HCT116 (cell line): ENCODE measurements around the gene OR2Y1. TPM values are rescaled to one million over a fixed set of nuclear protein-coding genes. Genes with fewer than 3 reads are reported as not detected.

Source experiments
- ATAC-seq: fragments of 200-7000 bp; cut with Tn5 transposase; 2 replicates; pipeline ENCODE4 v1.9.1; 2020; ENCODE audit warnings: mild to moderate bottlenecking, moderate library complexity
- BruUV-seq: library from RNA; stranded (reverse); fragments of 400-500 nt; replicated peaks from 2 replicates; lab custom pipeline; 2021; lab: Mats Ljungman, UMichigan
- CTCF ChIA-PET: fragments of 300-600 bp; sonication (Branson Sonifier 250); formaldehyde crosslinking; loops from one replicate; lab custom pipeline; 2021; ENCODE audit warnings: antibody characterized with exemption; lab: Charles Lee
- POLR2A ChIA-PET: fragments of 300-600, 350-600 bp; sonication (Branson Sonifier 250); formaldehyde crosslinking; loops from one replicate; lab custom pipeline; 2021; ENCODE audit warnings: antibody characterized with exemption; lab: Charles Lee
- RAD21 ChIA-PET, 2 experiments: fragments of 300-600 bp; sonication (Branson Sonifier 250); formaldehyde crosslinking; loops; one replicate each; lab custom pipeline; 2023; ENCODE audit warnings: low total read pairs in 2 of 2; ENCODE audit not compliant: uncharacterized antibody in 2 of 2, unreplicated experiment in 2 of 2, low non-redundant PET in 1 of 2; lab: Charles Lee
- DNase-seq: peaks from one replicate; pipeline ENCODE4 v3.0.0-alpha.2; 2010; ENCODE audit warnings: low read depth, low spot score
- H2AFZ ChIP-seq: fragments of 200-600 bp; shearing (Covaris generic), sonication (generic); 2 replicates; pipeline ENCODE4 v1.6.1; 2017; ENCODE audit warnings: low read depth, mixed run types, mixed read lengths, antibody characterized with exemption, low read length; ENCODE audit not compliant: poor library complexity, severe bottlenecking
- H3K27ac ChIP-seq: 2 replicates; pipeline ENCODE4 v1.5.1; 2012; ENCODE audit warnings: low read depth, low read length
- H3K27me3 ChIP-seq: fragments of 200-600 bp; sonication (generic); 2 replicates; pipeline ENCODE4 v1.6.1; 2016; ENCODE audit warnings: mixed run types, low read length, mixed read lengths; ENCODE audit not compliant: insufficient read depth
- H3K36me3 ChIP-seq, 2 experiments: fragments of 200-500 bp in 1 of 2; fragments of 200-600 bp in 1 of 2; sonication (Bioruptor generic) in 1 of 2; sonication (generic) in 1 of 2; 2 replicates each; pipeline versions ENCODE4 v1.5.1 to v1.6.1; 2014 to 2016; ENCODE audit warnings: low read length in 2 of 2, inconsistent platforms in 1 of 2, mixed read lengths in 1 of 2, mixed run types in 1 of 2; ENCODE audit not compliant: insufficient read depth in 2 of 2, control insufficient read depth in 1 of 2
- H3K4me1 ChIP-seq, 2 experiments: fragments of 200-600 bp in 1 of 2; sonication (generic) in 1 of 2; 2 replicates each; pipeline versions ENCODE4 v1.5.1 to v1.6.1; 2012 to 2017; ENCODE audit warnings: low read length in 2 of 2, inconsistent platforms in 1 of 2, mild to moderate bottlenecking in 1 of 2, mixed read lengths in 1 of 2, mixed run types in 1 of 2, moderate library complexity in 1 of 2; ENCODE audit not compliant: insufficient read depth in 2 of 2, control insufficient read depth in 1 of 2
- H3K4me2 ChIP-seq: fragments of 200-600 bp; sonication (generic); 2 replicates; pipeline ENCODE4 v1.6.1; 2017; ENCODE audit warnings: mixed run types, low read length, mixed read lengths
- H3K4me3 ChIP-seq, 2 experiments: fragments of 200-600 bp in 1 of 2; sonication (generic) in 1 of 2; replicated peaks in 1 of 2; 2 replicates each; pipeline ENCODE4 v1.5.1; 2011 to 2016; ENCODE audit warnings: low read length in 2 of 2, control low read depth in 1 of 2, low read depth in 1 of 2, mild to moderate bottlenecking in 1 of 2, mixed read lengths in 1 of 2, mixed run types in 1 of 2
- H3K79me2 ChIP-seq: fragments of 200-600 bp; sonication (generic); 2 replicates; pipeline ENCODE4 v1.6.1; 2017; ENCODE audit warnings: mild to moderate bottlenecking, mixed run types, low read length, moderate library complexity, mixed read lengths; ENCODE audit not compliant: insufficient read depth
- H3K9ac ChIP-seq: fragments of 200-600 bp; sonication (generic); 2 replicates; pipeline ENCODE4 v1.6.1; 2016; ENCODE audit warnings: low read length, mixed read lengths
- H3K9me2 ChIP-seq: fragments of 200-600 bp; sonication (generic), shearing (Covaris generic); 2 replicates; pipeline ENCODE4 v1.6.1; 2017; ENCODE audit warnings: mixed run types, mild to moderate bottlenecking, moderate library complexity; ENCODE audit not compliant: insufficient read depth
- H3K9me3 ChIP-seq, 2 experiments: fragments of 200-500 bp in 1 of 2; fragments of 200-600 bp in 1 of 2; sonication (Bioruptor generic) in 1 of 2; sonication (generic) in 1 of 2; 2 replicates each; pipeline ENCODE4 v1.6.1; 2014 to 2017; ENCODE audit warnings: low read length in 2 of 2, mixed read lengths in 2 of 2, inconsistent platforms in 1 of 2, low read depth in 1 of 2, mild to moderate bottlenecking in 1 of 2, mixed run types in 1 of 2, moderate library complexity in 1 of 2; ENCODE audit not compliant: control insufficient read depth in 1 of 2, insufficient read depth in 1 of 2
- H4K20me1 ChIP-seq: fragments of 200-600 bp; sonication (generic), shearing (Covaris generic); 2 replicates; pipeline ENCODE4 v1.6.1; 2017; ENCODE audit warnings: mixed run types, mild to moderate bottlenecking, moderate library complexity; ENCODE audit not compliant: insufficient read depth
- EZH2 ChIP-seq: fragments of 200-600 bp; sonication (generic); IDR thresholded peaks from 2 replicates; pipeline ENCODE4 v1.6.1; 2017; ENCODE audit warnings: antibody characterized with exemption, mixed run types
- FOSL1 ChIP-seq: IDR thresholded peaks from 2 replicates; pipeline ENCODE4 v1.6.1; 2012; ENCODE audit warnings: low read depth
- POLR2A ChIP-seq: IDR thresholded peaks from 2 replicates; pipeline ENCODE4 v1.7.0; 2011; ENCODE audit warnings: borderline replicate concordance; ENCODE audit not compliant: insufficient read depth, insufficient read length; ENCODE audit errors: extremely low read depth
- RAD21 ChIP-seq: IDR thresholded peaks from 2 replicates; pipeline ENCODE4 v1.6.1; 2012; ENCODE audit warnings: low read depth, mild to moderate bottlenecking
- SIN3A ChIP-seq: IDR thresholded peaks from 2 replicates; pipeline ENCODE4 v1.6.1; 2012; ENCODE audit warnings: low read depth
- SRF ChIP-seq: IDR thresholded peaks from 2 replicates; pipeline ENCODE4 v1.6.1; 2012; ENCODE audit warnings: low read depth
- YY1 ChIP-seq: IDR thresholded peaks from 2 replicates; pipeline ENCODE4 v1.6.1; 2011; ENCODE audit warnings: low read length, low read depth, moderate library complexity, mild to moderate bottlenecking; ENCODE audit not compliant: insufficient replicate concordance; ENCODE audit errors: extremely low read depth
- ZBTB33 ChIP-seq: IDR thresholded peaks from 2 replicates; pipeline ENCODE4 v1.6.1; 2011; ENCODE audit warnings: mild to moderate bottlenecking, low read length, moderate library complexity; ENCODE audit not compliant: insufficient replicate concordance; ENCODE audit errors: extremely low read depth
- intact Hi-C: fragments of 100-400 bp; cut with micrococcal nuclease; formaldehyde crosslinking; loops from 2 replicates; pipeline ENCODE4 v1.10.0; 2022
- total RNA-seq: library from RNA; stranded (reverse); gene quantifications from one replicate; pipeline ENCODE4 v1.2.1, GENCODE V29; 2021; ENCODE audit not compliant: unreplicated experiment

The OR2Y1 gene
- total RNA-seq, 1 experiment from 2014 or later = not detected

DNA sequence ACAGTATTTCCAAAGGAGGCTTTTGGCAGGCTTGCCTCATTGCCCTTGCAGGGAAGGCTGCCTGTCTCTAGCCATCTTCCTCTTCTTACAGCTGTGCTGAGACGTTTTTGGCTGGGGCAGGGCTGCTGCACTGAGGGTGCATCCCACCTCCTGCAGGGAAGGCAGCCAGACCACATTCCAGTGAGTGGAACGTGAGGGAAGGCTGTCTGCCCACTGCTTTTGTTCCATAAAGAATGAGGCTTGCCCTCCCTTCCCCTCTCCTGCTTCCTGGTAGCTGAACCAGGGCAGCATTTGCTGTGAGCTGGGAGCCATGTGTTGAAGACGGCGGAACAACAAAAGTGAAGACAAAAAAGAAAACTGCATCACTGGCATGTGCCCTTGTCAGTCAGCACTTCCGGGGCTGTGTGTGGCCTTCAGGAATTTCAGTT lies 46.0 kb upstream of the OR2Y1 start:
- H3K4me3 ChIP-seq = no peak overlapping the region
- DNase-seq = no peak
- H3K4me2 ChIP-seq = no peak overlapping the region
- H3K79me2 ChIP-seq = no peaks in the 10 kb centered on the region
- H4K20me1 ChIP-seq = no peaks in the 10 kb centered on the region
- peak; percentile 7; the same call in 1 of the 2 replicates for ATAC-seq
- no peaks in the 10 kb centered on the region for H3K27me3 ChIP-seq
- no TSS peak for BruUV-seq
- no peak overlapping the region for H2AFZ ChIP-seq
- intact Hi-C loops = loop anchor here (10.0 kb wide), 1 partner anchor 289 kb away; no protein-coding TSS in a partner anchor
- no peak for TF ChIP-seq ZBTB33
- TF ChIP-seq POLR2A = no peak
- no peak for TF ChIP-seq RAD21
- TF ChIP-seq SRF = no peak
- H3K4me1 ChIP-seq = peaks cover 9 to 10% of the 10 kb centered on the region in 2 experiments; a peak in 3 of 4 replicates
- POLR2A ChIA-PET = interaction anchor here (1.3 kb wide), 1 partner anchor 16 kb away, joined by 4 read pairs; the partner anchor contains the start of gene MGAT1
- no peaks in the 10 kb centered on the region for H3K9me2 ChIP-seq
- RAD21 ChIA-PET = no interaction called here
- H3K27ac ChIP-seq = no peak overlapping the region
- CTCF ChIA-PET = no interaction called here
- no peaks in the 10 kb centered on the region; a peak in 1 of 4 replicates for H3K36me3 ChIP-seq
- H3K9me3 ChIP-seq = no peaks in the 10 kb centered on the region
- no peak overlapping the region for H3K9ac ChIP-seq

GRCh38 chr5:180785121-180785781 lies 45.4 kb upstream of the OR2Y1 start:
- ChIA-PET CTCF (interaction anchor here (1.0 to 1.4 kb wide), 6 partner anchors 10 to 584 kb away, joined by 3 to 6 read pairs (median 4); no protein-coding TSS in a partner anchor), RAD21 (no interaction called here), POLR2A (no interaction called here)
- no peak overlapping the region for H3K27ac ChIP-seq
- H2AFZ ChIP-seq = no peak overlapping the region
- TF ChIP-seq SIN3A (no peak), YY1 (no peak), EZH2 (no peak), FOSL1 (no peak)
- H3K9ac ChIP-seq = no peak overlapping the region
- H3K79me2 ChIP-seq = no peaks in the 10 kb centered on the region
- no peaks in the 10 kb centered on the region for H3K9me2 ChIP-seq
- BruUV-seq = no TSS peak
- H4K20me1 ChIP-seq = no peaks in the 10 kb centered on the region
- no peaks in the 10 kb centered on the region for H3K9me3 ChIP-seq
- no peak overlapping the region for H3K4me2 ChIP-seq
- H3K36me3 ChIP-seq = no peaks in the 10 kb centered on the region
- H3K27me3 ChIP-seq = no peaks in the 10 kb centered on the region
- ATAC-seq (no peak), DNase-seq (no peak)
- intact Hi-C loops = loop anchor here (10.0 kb wide), 1 partner anchor 290 kb away; no protein-coding TSS in a partner anchor
- no peak overlapping the region for H3K4me3 ChIP-seq
- H3K4me1 ChIP-seq = peaks cover 9 to 10% of the 10 kb centered on the region in 2 experiments; a peak in 3 of 4 replicates
